Activated CD4-positive, alpha-beta T cell treated with anti-CD3 and anti-CD28 coated beads for 36 hours (primary cell): Measurements from ENCODE around the gene SSR3. TPM values are rescaled to one million over a fixed set of nuclear protein-coding genes. Genes with fewer than 3 reads are reported as not detected.
"Not testable (repeated sequence)": the region's sequence is repeated elsewhere in the genome, so short reads cannot be mapped to it uniquely, and the experiment has no call there.

Source experiments
- ATAC-seq: fragments of 200-7000 bp; cut with Tn5 transposase; one replicate; pipeline ENCODE4 v1.10.0; 2021; ENCODE audit warnings: mild to moderate bottlenecking, moderate library complexity
- CTCF ChIA-PET: fragments of 350-600 bp; sonication (Branson Sonifier 250); formaldehyde crosslinking; loops from one replicate; lab custom pipeline; 2021; ENCODE audit warnings: antibody characterized with exemption; lab: Charles Lee
- POLR2A ChIA-PET: fragments of 350-600 bp; sonication (Branson Sonifier 250); formaldehyde crosslinking; loops from one replicate; lab custom pipeline; 2021; ENCODE audit warnings: antibody characterized with exemption, inconsistent platforms; lab: Charles Lee
- DNase-seq: peaks from one replicate; pipeline ENCODE4 v3.0.0-alpha.2; 2020
- H3K27ac Mint-ChIP-seq: one replicate; pipeline ENCODE4 v1.8.0; 2021; ENCODE audit warnings: mixed read lengths
- H3K27me3 Mint-ChIP-seq: one replicate; pipeline ENCODE4 v1.8.0; 2021; ENCODE audit warnings: mixed read lengths
- H3K36me3 Mint-ChIP-seq: one replicate; pipeline ENCODE4 v1.8.0; 2021; ENCODE audit warnings: low read depth, mixed read lengths
- H3K4me1 Mint-ChIP-seq: one replicate; pipeline ENCODE4 v1.8.0; 2021; ENCODE audit warnings: mixed read lengths
- H3K4me3 Mint-ChIP-seq: one replicate; pipeline ENCODE4 v1.8.0; 2021; ENCODE audit warnings: mild to moderate bottlenecking, moderate library complexity, mixed read lengths
- H3K9me3 Mint-ChIP-seq: one replicate; pipeline ENCODE4 v1.8.0; 2021; ENCODE audit warnings: low read depth, mixed read lengths
- intact Hi-C, 2 experiments: fragments of 100-400 bp; cut with DNase I in 1 of 2; cut with micrococcal nuclease in 1 of 2; formaldehyde crosslinking; loops; one replicate each; pipeline versions ENCODE4 v1.14.2 to v1.15.1; 2022 to 2024; cut with DNase I, micrococcal nuclease
- total RNA-seq, 2 experiments: library from RNA; stranded (reverse); gene quantifications; one replicate each; pipeline ENCODE4 v1.2.3, GENCODE V29; 2021

The SSR3 gene
- total RNA-seq, 2 experiments from 2014 or later, result 144 to 156 TPM

DNA sequence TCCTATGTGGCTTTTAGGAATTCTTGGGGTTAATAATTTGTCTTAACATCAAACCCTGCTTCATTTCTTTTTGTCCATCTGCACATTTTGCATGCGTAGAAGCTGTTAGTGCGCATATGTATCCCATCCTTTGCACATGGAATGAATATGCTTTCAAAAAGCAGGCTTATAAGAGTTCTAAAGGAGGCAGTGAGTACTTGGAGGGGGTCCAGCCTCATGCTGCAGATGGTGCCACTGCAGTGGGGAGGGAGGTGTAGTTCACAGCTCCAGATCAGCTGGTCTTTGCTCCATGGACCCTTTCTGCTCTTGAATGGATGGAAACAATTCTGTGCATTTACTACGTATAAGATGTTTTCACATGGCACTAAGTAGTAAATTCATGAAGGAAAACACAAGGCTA lies 20.7 kb upstream of the SSR3 start:
- no peak overlapping the region for H3K27ac Mint-ChIP-seq
- ATAC-seq, result no peak
- H3K4me3 Mint-ChIP-seq, result no peak overlapping the region
- no peaks in the 10 kb centered on the region for H3K36me3 Mint-ChIP-seq
- POLR2A ChIA-PET, result no interaction called here
- H3K9me3 Mint-ChIP-seq, result no peaks in the 10 kb centered on the region
- H3K4me1 Mint-ChIP-seq, result peaks cover under 1% of the 10 kb centered on the region
- CTCF ChIA-PET, result no interaction called here
- peaks cover 13% of the 10 kb centered on the region for H3K27me3 Mint-ChIP-seq
- intact Hi-C loops, result no loop called here
- no peak for DNase-seq

GRCh38 chr3:156569881-156570280 lies 15.0 kb upstream of the SSR3 start:
- POLR2A ChIA-PET, intact Hi-C loops, H3K9me3 Mint-ChIP-seq, H3K36me3 Mint-ChIP-seq, H3K27me3 Mint-ChIP-seq, DNase-seq, H3K27ac Mint-ChIP-seq, H3K4me3 Mint-ChIP-seq: not testable (repeated sequence)
- CTCF ChIA-PET, result interaction anchor here (1.0 kb wide), 1 partner anchor 567 kb away, joined by 3 read pairs; no protein-coding TSS in a partner anchor
- ATAC-seq, result peak; percentile 78
- peaks cover 10% of the 10 kb centered on the region for H3K4me1 Mint-ChIP-seq

- peaks cover 10% of the 10 kb centered on the region for H3K4me1 Mint-ChIP-seq
- ATAC-seq, CTCF ChIA-PET, H3K27me3 Mint-ChIP-seq, H3K36me3 Mint-ChIP-seq, H3K27ac Mint-ChIP-seq, H3K4me3 Mint-ChIP-seq, POLR2A ChIA-PET, DNase-seq, intact Hi-C loops, H3K9me3 Mint-ChIP-seq: not testable (repeated sequence)
Observed at GRCh38 chr3:156569016-156569415, 14.1 kb upstream of the SSR3 start.

GRCh38 chr3:156563900-156564682 lies 9.2 kb upstream of the SSR3 start:
- Mint-ChIP-seq H3K36me3 (no peaks in the 10 kb centered on the region), H3K27me3 (peaks cover 4% of the 10 kb centered on the region), H3K4me3 (no peak overlapping the region), H3K4me1 (no peaks in the 10 kb centered on the region), H3K27ac (no peak overlapping the region), H3K9me3 (no peaks in the 10 kb centered on the region)
- intact Hi-C loops, result no loop called here
- POLR2A ChIA-PET, result no interaction called here
- DNase-seq, result no peak
- no peak for ATAC-seq
- CTCF ChIA-PET, result interaction anchor here (1.3 kb wide), 1 partner anchor 15 kb away, joined by 3 read pairs; no protein-coding TSS in a partner anchor

- intact Hi-C loops, DNase-seq, H3K27ac Mint-ChIP-seq, ATAC-seq, H3K4me3 Mint-ChIP-seq, CTCF ChIA-PET, POLR2A ChIA-PET, H3K36me3 Mint-ChIP-seq, H3K27me3 Mint-ChIP-seq, H3K9me3 Mint-ChIP-seq, H3K4me1 Mint-ChIP-seq: not testable (repeated sequence)
Observed at GRCh38 chr3:156562486-156562885, 7.6 kb upstream of the SSR3 start.

DNA sequence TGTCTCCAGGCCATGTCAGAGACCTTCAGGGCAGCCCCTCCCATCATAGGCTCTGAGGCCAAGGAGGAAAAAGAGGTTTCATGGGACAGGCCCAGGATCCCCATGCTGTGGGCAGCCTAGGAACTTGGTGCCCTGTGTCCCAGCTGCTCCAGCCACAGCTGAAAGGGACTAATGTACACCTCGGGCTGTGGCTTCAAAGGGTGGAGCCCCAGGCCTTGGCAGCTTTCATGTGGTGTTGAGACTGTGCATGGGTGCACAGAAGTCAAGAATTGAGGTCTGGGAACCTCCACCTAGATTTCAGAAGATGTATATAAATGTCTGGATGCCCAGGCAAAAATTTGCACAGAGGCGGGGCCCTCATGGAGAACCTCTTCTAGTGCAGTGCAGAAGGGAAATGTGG lies 6.6 kb upstream of the SSR3 start:
- Mint-ChIP-seq H3K27ac (no peak overlapping the region), H3K27me3 (peaks cover 4% of the 10 kb centered on the region), H3K4me1 (no peaks in the 10 kb centered on the region), H3K4me3 (no peak overlapping the region), H3K36me3 (no peaks in the 10 kb centered on the region), H3K9me3 (no peaks in the 10 kb centered on the region)
- ATAC-seq, result no peak
- ChIA-PET POLR2A (no interaction called here), CTCF (no interaction called here)
- intact Hi-C loops, result no loop called here
- no peak for DNase-seq

GRCh38 chr3:156559321-156559720 lies 4.4 kb upstream of the SSR3 start:
- POLR2A ChIA-PET, result no interaction called here
- Mint-ChIP-seq H3K4me3 (no peak overlapping the region), H3K27me3 (peaks cover 4% of the 10 kb centered on the region), H3K27ac (no peak overlapping the region), H3K4me1 (peaks cover 7% of the 10 kb centered on the region), H3K36me3 (no peaks in the 10 kb centered on the region), H3K9me3 (no peaks in the 10 kb centered on the region)
- intact Hi-C loops, result no loop called here
- ATAC-seq (no peak), DNase-seq (no peak)
- CTCF ChIA-PET, result no interaction called here

DNA sequence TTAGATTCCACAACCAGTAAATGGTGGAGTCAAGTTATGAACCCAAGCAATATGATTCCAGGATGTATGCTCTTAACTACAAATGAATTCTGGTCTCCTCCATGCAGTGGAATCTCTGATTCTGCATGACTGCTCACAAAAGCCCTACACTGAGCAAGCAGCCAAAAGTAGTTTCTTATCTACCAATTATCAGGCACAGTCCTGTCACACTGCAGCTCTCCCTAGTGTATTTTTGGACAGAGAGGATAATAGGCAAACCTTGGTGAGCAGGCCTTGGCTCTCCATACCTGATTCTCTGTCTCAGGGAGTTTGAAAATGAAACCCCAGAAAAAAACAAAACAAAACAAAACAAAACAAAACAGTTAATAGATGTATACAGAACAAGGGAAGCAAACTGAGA lies 3.5 kb upstream of the SSR3 start:
- CTCF ChIA-PET, result interaction anchor here (0.6 to 1.1 kb wide), 2 partner anchors 16 to 117 kb away, joined by 3 to 4 read pairs; no protein-coding TSS in a partner anchor
- H3K27ac Mint-ChIP-seq, result no peak overlapping the region
- intact Hi-C loops, result no loop called here

GRCh38 chr3:156554515-156554841 lies 439 bp downstream of the SSR3 start:
- ATAC-seq (no peak), DNase-seq (no peak)
- Mint-ChIP-seq H3K27ac (peak overlapping the region; percentile 93), H3K27me3 (no peaks in the 10 kb centered on the region), H3K4me3 (peak overlapping the region; percentile 92), H3K36me3 (peaks cover 38% of the 10 kb centered on the region), H3K9me3 (no peaks in the 10 kb centered on the region), H3K4me1 (peaks cover 47% of the 10 kb centered on the region)
- CTCF ChIA-PET, result interaction anchor here (0.6 to 3.0 kb wide), 10 partner anchors 10 to 621 kb away, joined by 3 to 10 read pairs (median 4); no protein-coding TSS in a partner anchor
- POLR2A ChIA-PET, result interaction anchor here (0.8 to 2.2 kb wide), 4 partner anchors 8 to 534 kb away, joined by 3 to 11 read pairs (median 6); partner anchors contain the start of gene TIPARP
- intact Hi-C loops, result loop anchor here (2.0 to 5.0 kb wide), 4 partner anchors 30 to 702 kb away; partner anchors contain the start of gene SLC33A1 (in 1 of the 2)

More for the DNA sequence above, 3.5 kb upstream of the SSR3 start:
- DNase-seq, result no peak
- ATAC-seq, result no peak
- peaks cover 2% of the 10 kb centered on the region for H3K27me3 Mint-ChIP-seq
- peaks cover 7% of the 10 kb centered on the region for H3K36me3 Mint-ChIP-seq
- POLR2A ChIA-PET, result no interaction called here
- no peaks in the 10 kb centered on the region for H3K9me3 Mint-ChIP-seq
- no peak overlapping the region for H3K4me3 Mint-ChIP-seq
- H3K4me1 Mint-ChIP-seq, result peaks cover 14% of the 10 kb centered on the region

- DNase-seq (peak; percentile 32), ATAC-seq (no peak)
- intact Hi-C loops, result loop anchor here (2.0 to 5.0 kb wide), 4 partner anchors 29 to 702 kb away; partner anchors contain the start of gene SLC33A1 (in 1 of the 2)
- Mint-ChIP-seq H3K27me3 (no peaks in the 10 kb centered on the region), H3K4me3 (peak overlapping the region; percentile 92), H3K36me3 (peaks cover 40% of the 10 kb centered on the region), H3K27ac (peak overlapping the region; percentile 93), H3K9me3 (no peaks in the 10 kb centered on the region), H3K4me1 (peaks cover 48% of the 10 kb centered on the region)
- POLR2A ChIA-PET, result interaction anchor here (1.5 to 2.2 kb wide), 2 partner anchors 122 to 535 kb away, joined by 7 to 11 read pairs; partner anchors contain the start of gene TIPARP
- CTCF ChIA-PET, result interaction anchor here (0.6 to 3.0 kb wide), 6 partner anchors 10 to 584 kb away, joined by 3 to 10 read pairs (median 4); no protein-coding TSS in a partner anchor
Observed at GRCh38 chr3:156553705-156554356, 1.1 kb downstream of the SSR3 start.

DNA sequence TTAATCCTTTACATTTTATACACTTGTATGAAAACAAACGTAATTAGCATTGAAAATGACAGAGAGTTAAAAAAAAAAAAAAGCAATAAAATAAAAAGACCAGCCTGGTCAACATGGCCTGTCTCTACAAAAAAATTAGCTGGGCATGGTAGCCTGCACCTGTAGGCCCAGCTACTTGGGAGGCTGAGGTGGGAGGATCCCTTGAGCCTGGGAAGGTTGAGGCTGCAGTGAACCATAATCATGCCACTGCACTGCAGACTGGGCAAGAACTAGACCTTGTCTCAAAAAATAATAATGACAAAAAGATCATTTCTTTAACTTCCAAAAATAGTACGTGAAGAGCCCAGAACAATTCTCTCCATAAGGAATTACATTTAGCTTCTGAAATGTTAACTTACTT lies 1.9 kb downstream of the SSR3 start:
- ATAC-seq (no peak), DNase-seq (no peak)
- Mint-ChIP-seq H3K9me3 (no peaks in the 10 kb centered on the region), H3K27ac (no peak overlapping the region), H3K36me3 (peaks cover 48% of the 10 kb centered on the region), H3K4me3 (peak overlapping the region; percentile 92), H3K27me3 (no peaks in the 10 kb centered on the region), H3K4me1 (peaks cover 49% of the 10 kb centered on the region)
- ChIA-PET POLR2A (no interaction called here), CTCF (no interaction called here)
- intact Hi-C loops, result loop anchor here (5.0 kb wide), 2 partner anchors 579 to 701 kb away; partner anchors contain the start of gene SLC33A1 (in 1 of the 2)
